IPS-18a (cell line): ENCODE measurements around the gene ADAMTS12.

ENCODE experiments used
- H3K27ac ChIP-seq: one replicate; pipeline ENCODE4 v1.5.1; 2013; ENCODE audit warnings: low read length
- H3K27me3 ChIP-seq: one replicate; pipeline ENCODE4 v1.6.1; 2013; ENCODE audit warnings: mild to moderate bottlenecking, low read length; ENCODE audit not compliant: control insufficient read depth, insufficient read depth
- H3K36me3 ChIP-seq: one replicate; pipeline ENCODE4 v1.6.1; 2013; ENCODE audit warnings: low read depth, low read length; ENCODE audit not compliant: control insufficient read depth
- H3K4me1 ChIP-seq: one replicate; pipeline ENCODE4 v1.6.1; 2013; ENCODE audit warnings: low read depth, low read length; ENCODE audit not compliant: control insufficient read depth
- H3K4me3 ChIP-seq: one replicate; pipeline ENCODE4 v1.5.1; 2013; ENCODE audit warnings: low read length
- H3K9ac ChIP-seq: one replicate; pipeline ENCODE4 v1.6.1; 2013; ENCODE audit warnings: mild to moderate bottlenecking, low read length, moderate library complexity
- H3K9me3 ChIP-seq: one replicate; pipeline ENCODE4 v1.6.1; 2013; ENCODE audit warnings: low read depth, low read length; ENCODE audit not compliant: control insufficient read depth

The ADAMTS12 gene

GRCh38 chr5:33748754-33749153 is 143.0 kb downstream of the ADAMTS12 start:
- Histone ChIP-seq H3K4me3 (no peak overlapping the region), H3K9me3 (no peaks in the 10 kb centered on the region), H3K4me1 (no peaks in the 10 kb centered on the region), H3K9ac (no peak overlapping the region), H3K36me3 (no peaks in the 10 kb centered on the region), H3K27ac (no peak overlapping the region), H3K27me3 (no peaks in the 10 kb centered on the region)

- Histone ChIP-seq H3K27ac (no peak overlapping the region), H3K36me3 (no peaks in the 10 kb centered on the region), H3K9me3 (no peaks in the 10 kb centered on the region), H3K27me3 (no peaks in the 10 kb centered on the region), H3K4me1 (no peaks in the 10 kb centered on the region), H3K4me3 (no peak overlapping the region), H3K9ac (no peak overlapping the region)
These were observed 146.6 kb downstream of the ADAMTS12 start for GRCh38 chr5:33745101-33745770.

GRCh38 chr5:33743099-33743498 is 148.7 kb downstream of the ADAMTS12 start:
- Histone ChIP-seq H3K9me3 (no peaks in the 10 kb centered on the region), H3K4me3 (no peak overlapping the region), H3K27me3 (no peaks in the 10 kb centered on the region), H3K27ac (no peak overlapping the region), H3K9ac (no peak overlapping the region), H3K36me3 (no peaks in the 10 kb centered on the region), H3K4me1 (peaks cover 5% of the 10 kb centered on the region)

- H3K4me3 ChIP-seq = no peak overlapping the region
- no peaks in the 10 kb centered on the region for H3K36me3 ChIP-seq
- H3K27ac ChIP-seq = no peak overlapping the region
- H3K4me1 ChIP-seq = peaks cover 7% of the 10 kb centered on the region
- no peak overlapping the region for H3K9ac ChIP-seq
- H3K27me3 ChIP-seq = no peaks in the 10 kb centered on the region
- no peaks in the 10 kb centered on the region for H3K9me3 ChIP-seq
These were observed 149.6 kb downstream of the ADAMTS12 start for GRCh38 chr5:33742181-33742580.

GRCh38 chr5:33738967-33739366 is 152.8 kb downstream of the ADAMTS12 start:
- H3K4me1 ChIP-seq = peaks cover 7% of the 10 kb centered on the region
- no peaks in the 10 kb centered on the region for H3K9me3 ChIP-seq
- H3K27ac ChIP-seq = no peak overlapping the region
- H3K36me3 ChIP-seq = no peaks in the 10 kb centered on the region
- no peak overlapping the region for H3K4me3 ChIP-seq
- H3K27me3 ChIP-seq = no peaks in the 10 kb centered on the region
- H3K9ac ChIP-seq = no peak overlapping the region

GRCh38 chr5:33738097-33738496 is 153.7 kb downstream of the ADAMTS12 start:
- Histone ChIP-seq H3K4me3 (no peak overlapping the region), H3K9me3 (no peaks in the 10 kb centered on the region), H3K27ac (no peak overlapping the region), H3K36me3 (no peaks in the 10 kb centered on the region), H3K4me1 (peaks cover 7% of the 10 kb centered on the region), H3K9ac (no peak overlapping the region), H3K27me3 (no peaks in the 10 kb centered on the region)

GRCh38 chr5:33737697-33738096 is 154.1 kb downstream of the ADAMTS12 start:
- Histone ChIP-seq H3K9ac (no peak overlapping the region), H3K4me3 (no peak overlapping the region), H3K4me1 (peaks cover 7% of the 10 kb centered on the region), H3K36me3 (no peaks in the 10 kb centered on the region), H3K27me3 (no peaks in the 10 kb centered on the region), H3K9me3 (no peaks in the 10 kb centered on the region), H3K27ac (no peak overlapping the region)

- H3K27me3 ChIP-seq = no peaks in the 10 kb centered on the region
- H3K36me3 ChIP-seq = no peaks in the 10 kb centered on the region
- no peaks in the 10 kb centered on the region for H3K9me3 ChIP-seq
- H3K4me1 ChIP-seq = peaks cover 7% of the 10 kb centered on the region
- H3K27ac ChIP-seq = no peak overlapping the region
- no peak overlapping the region for H3K9ac ChIP-seq
- H3K4me3 ChIP-seq = no peak overlapping the region
These were observed 154.5 kb downstream of the ADAMTS12 start for GRCh38 chr5:33737284-33737683.

GRCh38 chr5:33736510-33736909 is 155.3 kb downstream of the ADAMTS12 start:
- H3K36me3 ChIP-seq = no peaks in the 10 kb centered on the region
- peaks cover 7% of the 10 kb centered on the region for H3K4me1 ChIP-seq
- H3K27ac ChIP-seq = no peak overlapping the region
- H3K27me3 ChIP-seq = no peaks in the 10 kb centered on the region
- H3K9me3 ChIP-seq = no peaks in the 10 kb centered on the region
- no peak overlapping the region for H3K4me3 ChIP-seq
- H3K9ac ChIP-seq = no peak overlapping the region

- Histone ChIP-seq H3K36me3 (no peaks in the 10 kb centered on the region), H3K9ac (no peak overlapping the region), H3K27ac (no peak overlapping the region), H3K27me3 (no peaks in the 10 kb centered on the region), H3K4me1 (peaks cover 7% of the 10 kb centered on the region), H3K4me3 (no peak overlapping the region), H3K9me3 (no peaks in the 10 kb centered on the region)
These were observed 156.7 kb downstream of the ADAMTS12 start for GRCh38 chr5:33735072-33735471.

GRCh38 chr5:33734537-33734936 is 157.3 kb downstream of the ADAMTS12 start:
- H3K9ac ChIP-seq = no peak overlapping the region
- no peaks in the 10 kb centered on the region for H3K9me3 ChIP-seq
- H3K27me3 ChIP-seq = no peaks in the 10 kb centered on the region
- no peak overlapping the region for H3K27ac ChIP-seq
- no peak overlapping the region for H3K4me3 ChIP-seq
- no peaks in the 10 kb centered on the region for H3K36me3 ChIP-seq
- peaks cover 7% of the 10 kb centered on the region for H3K4me1 ChIP-seq

- H3K36me3 ChIP-seq = no peaks in the 10 kb centered on the region
- no peak overlapping the region for H3K9ac ChIP-seq
- no peaks in the 10 kb centered on the region for H3K27me3 ChIP-seq
- H3K9me3 ChIP-seq = no peaks in the 10 kb centered on the region
- no peak overlapping the region for H3K27ac ChIP-seq
- peaks cover 4% of the 10 kb centered on the region for H3K4me1 ChIP-seq
- no peak overlapping the region for H3K4me3 ChIP-seq
These were observed 158.6 kb downstream of the ADAMTS12 start for GRCh38 chr5:33733225-33733624.
